ENCODE results near the gene LHX1.
A peak's percentile ranks its signal among the peaks of the same experiment; 100 is the strongest.

The LHX1 gene

DNA sequence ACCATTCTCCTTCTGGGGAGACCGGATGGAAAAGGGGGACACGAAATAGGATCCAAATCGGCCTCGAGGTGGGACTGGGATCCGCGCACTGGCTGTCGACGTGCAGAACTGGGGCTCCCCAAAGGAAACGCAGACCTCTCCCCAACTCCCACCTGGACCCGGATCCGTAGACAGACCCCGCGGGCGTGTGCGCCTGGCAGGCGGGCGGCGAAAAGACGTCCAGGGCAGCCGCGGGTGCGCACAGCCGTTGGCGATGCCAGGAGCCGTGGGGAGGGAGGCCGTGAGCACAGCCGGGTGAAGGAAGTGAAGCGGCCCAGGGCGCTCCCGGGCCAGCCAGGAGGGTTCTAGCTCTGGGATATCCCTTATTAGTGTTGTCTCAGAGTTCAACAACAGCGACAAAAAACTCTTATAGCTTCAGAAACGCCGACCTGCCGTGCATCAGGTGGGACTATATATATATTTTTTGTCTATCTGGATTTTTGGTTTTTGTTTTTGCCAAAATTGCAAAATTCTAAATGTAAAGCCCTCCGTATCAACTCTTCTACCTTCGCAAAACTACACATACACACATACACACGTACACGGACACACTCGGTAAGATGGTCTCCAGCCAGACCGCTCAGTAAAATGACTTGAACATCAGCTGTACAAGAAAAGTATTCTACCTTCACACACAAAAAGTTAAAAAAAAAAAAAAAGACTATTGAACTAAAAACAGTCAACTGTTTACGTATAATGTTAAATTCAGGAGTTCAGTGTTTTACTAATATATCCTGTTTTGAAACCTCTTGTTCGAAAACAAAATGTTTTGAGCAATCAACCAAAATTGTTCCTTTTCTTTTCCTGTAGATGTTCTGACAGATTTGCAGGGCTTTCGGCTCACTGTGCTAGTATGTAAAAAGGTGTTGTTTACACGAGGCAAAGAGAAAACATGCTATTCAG is 6.2 kb downstream of the LHX1 start:
- TF ChIP-seq Cebpa-rat (IDR thresholded peaks at IDR 0.05) = no peak
- 0 out of 22 replicates have a peak, but pooled peaks cover 0 to 5% (median 0%) of the 10 kb centered on the region in 11 experiments for H3K36me3 ChIP-seq
- no peak overlapping the region for H3K27ac ChIP-seq
- H4K20me1 ChIP-seq = peaks cover 2 to 54% (median 32%) of the 10 kb centered on the region in 11 experiments; a peak in 20 of 22 replicates
- H3K9me3 ChIP-seq (replicated peaks in 1 of 11) = peaks cover 22 to 57% (median 39%) of the 10 kb centered on the region in 11 experiments
- H3K9ac ChIP-seq = no peak overlapping the region
- H3K4me2 ChIP-seq = peak overlapping the region in 1 of 11 experiments; percentile 18; a peak in 1 of 22 replicates
- H3K27me3 ChIP-seq = peaks cover 97 to 100% (median 100%) of the 10 kb centered on the region in 11 experiments
- H3K4me1 ChIP-seq = peaks cover 7 to 13% (median 9%) of the 10 kb centered on the region in 10 experiments
- H3K4me3 ChIP-seq = peak overlapping the region in 5 of 10 experiments; percentile 21 to 47 (median 33); a peak in 5 of 20 replicates

DNA sequence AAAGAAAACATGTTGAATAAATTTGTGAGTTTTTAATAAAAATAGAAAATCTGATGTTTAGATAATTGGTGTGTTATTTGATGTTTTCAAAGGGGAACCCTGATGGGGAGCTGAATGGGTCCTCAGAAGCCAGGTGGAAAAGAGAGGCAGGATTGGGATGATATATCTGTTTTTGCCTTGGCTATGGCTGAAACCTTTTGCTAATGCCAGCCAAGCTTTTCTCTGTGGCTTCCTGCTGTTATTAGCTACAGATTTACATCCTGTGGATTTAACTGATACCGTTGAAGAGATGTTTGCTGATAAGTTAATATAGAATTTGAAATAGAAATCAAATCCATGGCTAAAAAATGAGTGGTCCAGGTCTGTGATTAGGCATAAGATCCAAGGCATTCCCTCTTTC is 7.3 kb downstream of the LHX1 start:
- Histone ChIP-seq H3K9ac (no peak overlapping the region), H3K27ac (no peak overlapping the region), H3K4me3 (no peak overlapping the region), H3K27me3 (peaks cover 86 to 90% (median 89%) of the 10 kb centered on the region in 11 experiments), H3K4me2 (no peak overlapping the region), H3K9me3 (replicated peaks in 1 of 11) (peaks cover 22 to 57% (median 38%) of the 10 kb centered on the region in 11 experiments), H3K4me1 (peaks cover 5 to 10% (median 9%) of the 10 kb centered on the region in 10 experiments; a peak in 19 of 20 replicates), H3K36me3 (0 out of 22 replicates have a peak, but pooled peaks cover 0 to 5% (median 0%) of the 10 kb centered on the region in 11 experiments), H4K20me1 (peaks cover 0 to 47% (median 25%) of the 10 kb centered on the region in 11 experiments; a peak in 17 of 22 replicates)
- TF ChIP-seq Cebpa-rat (IDR thresholded peaks at IDR 0.05) = no peak

DNA sequence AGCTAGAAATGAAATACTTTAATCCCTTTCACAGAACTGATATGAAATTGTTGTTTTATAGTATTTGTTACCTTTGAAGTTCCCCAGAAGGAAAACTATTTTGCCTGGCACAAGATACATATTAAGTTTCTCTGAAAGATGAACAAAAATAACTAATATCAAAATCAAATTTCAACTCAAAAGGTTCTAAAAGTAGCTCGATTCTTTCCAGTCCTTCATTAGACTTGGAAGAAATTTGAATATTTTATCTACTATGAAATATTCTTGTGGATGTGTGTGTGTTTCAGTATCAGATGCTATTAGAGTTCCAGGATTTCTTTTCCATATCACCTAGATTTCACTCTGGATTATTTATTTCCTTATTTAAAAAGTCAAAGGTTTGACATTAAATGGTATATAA is 7.9 kb downstream of the LHX1 start:
- Histone ChIP-seq H3K9ac (no peak overlapping the region), H3K9me3 (replicated peaks in 1 of 11) (peaks cover 22 to 57% (median 38%) of the 10 kb centered on the region in 11 experiments), H3K4me3 (no peak overlapping the region), H3K27ac (no peak overlapping the region), H3K4me2 (no peak overlapping the region), H4K20me1 (peaks cover 3 to 49% (median 27%) of the 10 kb centered on the region in 11 experiments; a peak in 19 of 22 replicates), H3K36me3 (peaks cover 0 to 5% (median 2%) of the 10 kb centered on the region in 11 experiments; a peak in 11 of 22 replicates), H3K27me3 (peaks cover 81 to 84% (median 83%) of the 10 kb centered on the region in 11 experiments), H3K4me1 (peaks cover 11 to 16% (median 15%) of the 10 kb centered on the region in 10 experiments)
- no peak for TF ChIP-seq Cebpa-rat (IDR thresholded peaks at IDR 0.05)

DNA sequence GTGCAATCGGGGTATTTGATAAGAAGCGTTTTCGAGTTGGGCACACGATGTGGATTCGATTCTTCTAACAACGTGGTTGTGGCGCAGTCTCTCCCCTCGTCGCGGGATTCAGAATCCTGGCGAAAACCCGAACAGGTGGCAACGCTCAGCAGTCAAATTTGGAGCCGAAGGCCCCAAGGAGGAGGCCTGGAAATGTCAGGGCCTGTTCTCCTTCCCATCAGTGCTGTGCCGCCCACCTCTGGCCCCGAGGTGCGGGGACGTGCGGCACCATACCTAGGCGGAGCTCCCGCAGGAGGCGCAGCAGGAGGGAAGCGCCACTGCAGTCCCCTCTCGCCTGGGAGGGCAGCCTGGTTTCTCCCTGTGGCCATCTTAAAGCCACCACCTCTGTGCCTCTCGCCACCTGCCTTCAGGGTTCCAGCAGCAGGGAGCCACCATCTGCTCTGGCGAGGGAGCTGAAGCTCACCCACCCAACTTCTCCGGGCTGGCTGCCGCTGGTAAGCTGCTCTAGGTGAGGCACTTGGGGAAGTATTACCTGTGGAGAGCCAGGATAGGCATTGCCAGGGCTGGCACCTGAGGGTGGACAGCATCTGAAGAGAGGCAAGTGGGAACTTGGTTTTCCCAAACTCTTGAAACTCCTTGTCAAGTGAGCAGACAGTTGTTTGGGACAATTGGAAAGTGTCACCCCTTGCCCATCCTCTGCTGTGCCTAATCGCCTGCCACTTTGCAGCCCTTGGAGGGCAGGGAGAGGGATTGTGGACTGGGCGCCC is 8.9 kb downstream of the LHX1 start:
- Histone ChIP-seq H3K4me2 (no peak overlapping the region), H4K20me1 (peaks cover 7 to 50% (median 37%) of the 10 kb centered on the region in 11 experiments; a peak in 19 of 22 replicates), H3K9ac (no peak overlapping the region), H3K27ac (no peak overlapping the region), H3K4me1 (peaks cover 21 to 26% (median 25%) of the 10 kb centered on the region in 10 experiments), H3K4me3 (no peak overlapping the region), H3K36me3 (peaks cover 5 to 14% (median 12%) of the 10 kb centered on the region in 11 experiments; a peak in 18 of 22 replicates), H3K27me3 (peaks cover 71 to 74% (median 73%) of the 10 kb centered on the region in 11 experiments), H3K9me3 (replicated peaks in 1 of 11) (peaks cover 22 to 48% (median 30%) of the 10 kb centered on the region in 11 experiments)
- TF ChIP-seq Cebpa-rat (IDR thresholded peaks at IDR 0.05) = no peak

DNA sequence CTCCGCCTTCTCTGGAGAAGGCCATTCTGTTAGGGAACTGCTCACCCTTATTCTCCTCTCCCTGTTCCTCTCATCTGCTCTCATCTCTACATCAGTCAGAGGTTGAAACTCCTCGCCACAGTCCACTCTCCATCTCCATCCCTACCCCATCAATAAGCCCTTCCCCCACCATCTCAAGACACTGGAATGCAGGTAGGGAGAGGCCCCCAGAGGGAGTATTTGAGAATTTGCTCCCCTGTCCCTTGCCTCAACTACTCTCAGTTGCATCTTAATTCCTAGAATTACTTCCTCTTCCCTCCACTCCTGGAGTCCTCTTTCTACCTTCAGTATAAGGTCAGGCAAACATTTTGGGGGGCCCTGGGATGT is 9.4 kb downstream of the LHX1 start:
- peaks cover 24 to 31% (median 27%) of the 10 kb centered on the region in 10 experiments for H3K4me1 ChIP-seq
- peaks cover 8 to 54% (median 39%) of the 10 kb centered on the region in 11 experiments; a peak in 18 of 22 replicates for H4K20me1 ChIP-seq
- H3K4me3 ChIP-seq = no peak overlapping the region
- H3K9me3 ChIP-seq (replicated peaks in 1 of 11) = peaks cover 19 to 42% (median 25%) of the 10 kb centered on the region in 11 experiments
- no peak overlapping the region for H3K27ac ChIP-seq
- no peak overlapping the region for H3K4me2 ChIP-seq
- TF ChIP-seq Cebpa-rat (IDR thresholded peaks at IDR 0.05) = no peak
- no peak overlapping the region for H3K9ac ChIP-seq
- H3K27me3 ChIP-seq = peaks cover 66 to 69% (median 68%) of the 10 kb centered on the region in 11 experiments
- peaks cover 11 to 19% (median 17%) of the 10 kb centered on the region in 11 experiments; a peak in 20 of 22 replicates for H3K36me3 ChIP-seq

DNA sequence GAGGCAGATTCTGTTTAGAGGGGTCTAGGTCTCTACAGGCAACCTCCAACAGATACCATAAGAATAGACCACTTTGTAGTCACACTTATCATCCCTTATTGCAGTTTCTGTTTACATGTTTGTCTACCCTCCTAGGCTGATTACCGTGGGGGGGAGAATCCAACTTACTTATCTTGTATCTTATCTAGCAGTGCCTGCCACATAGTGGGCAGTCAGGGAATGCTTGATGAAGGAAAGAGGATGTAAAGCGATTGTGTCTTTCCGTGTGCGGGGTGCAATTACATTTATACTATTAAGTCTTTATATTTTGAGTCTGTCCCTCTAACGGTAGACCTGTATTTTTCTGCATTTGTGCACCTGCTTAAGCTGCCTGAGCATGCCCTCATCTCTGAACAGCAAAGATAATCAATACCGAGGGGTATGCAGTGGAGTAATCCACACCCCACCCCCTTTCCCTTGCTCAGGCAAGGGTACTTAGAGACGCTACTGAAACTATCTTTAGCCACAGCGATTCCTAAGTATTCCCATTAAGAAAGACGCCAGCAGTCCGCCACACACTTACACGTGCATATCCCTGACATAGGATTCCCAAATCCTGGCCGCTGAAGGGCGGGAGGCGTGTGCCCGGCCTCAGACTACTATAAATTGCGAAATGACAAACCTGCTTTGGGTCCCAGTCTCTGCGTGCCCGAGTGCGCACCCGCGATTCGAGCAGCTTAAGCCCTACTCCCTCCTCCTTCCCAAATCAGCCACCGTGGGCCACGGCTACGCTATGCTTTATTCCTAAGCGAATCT is 10.8 kb downstream of the LHX1 start:
- Histone ChIP-seq H3K27ac (peak overlapping the region in 10 of 11 experiments; percentile 9 to 92 (median 88); a peak in 16 of 22 replicates), H3K4me3 (peak overlapping the region; percentile 67 to 93 (median 85)), H3K9me3 (replicated peaks in 1 of 11) (peaks cover 5 to 28% (median 11%) of the 10 kb centered on the region in 11 experiments), H3K4me1 (peaks cover 28 to 45% (median 39%) of the 10 kb centered on the region in 10 experiments), H3K4me2 (peak overlapping the region; percentile 85 to 97 (median 95)), H3K9ac (peak overlapping the region; percentile 85 to 94 (median 90); a peak in 20 of 22 replicates), H3K27me3 (peaks cover 52 to 55% (median 54%) of the 10 kb centered on the region in 11 experiments), H3K36me3 (peaks cover 25 to 32% (median 31%) of the 10 kb centered on the region in 11 experiments), H4K20me1 (peaks cover 16 to 55% (median 39%) of the 10 kb centered on the region in 11 experiments; a peak in 18 of 22 replicates)
- TF ChIP-seq Cebpa-rat (IDR thresholded peaks at IDR 0.05) = peak in 6 of 11 experiments; percentile 34 to 77 (median 54); a peak in 9 of 22 replicates

DNA sequence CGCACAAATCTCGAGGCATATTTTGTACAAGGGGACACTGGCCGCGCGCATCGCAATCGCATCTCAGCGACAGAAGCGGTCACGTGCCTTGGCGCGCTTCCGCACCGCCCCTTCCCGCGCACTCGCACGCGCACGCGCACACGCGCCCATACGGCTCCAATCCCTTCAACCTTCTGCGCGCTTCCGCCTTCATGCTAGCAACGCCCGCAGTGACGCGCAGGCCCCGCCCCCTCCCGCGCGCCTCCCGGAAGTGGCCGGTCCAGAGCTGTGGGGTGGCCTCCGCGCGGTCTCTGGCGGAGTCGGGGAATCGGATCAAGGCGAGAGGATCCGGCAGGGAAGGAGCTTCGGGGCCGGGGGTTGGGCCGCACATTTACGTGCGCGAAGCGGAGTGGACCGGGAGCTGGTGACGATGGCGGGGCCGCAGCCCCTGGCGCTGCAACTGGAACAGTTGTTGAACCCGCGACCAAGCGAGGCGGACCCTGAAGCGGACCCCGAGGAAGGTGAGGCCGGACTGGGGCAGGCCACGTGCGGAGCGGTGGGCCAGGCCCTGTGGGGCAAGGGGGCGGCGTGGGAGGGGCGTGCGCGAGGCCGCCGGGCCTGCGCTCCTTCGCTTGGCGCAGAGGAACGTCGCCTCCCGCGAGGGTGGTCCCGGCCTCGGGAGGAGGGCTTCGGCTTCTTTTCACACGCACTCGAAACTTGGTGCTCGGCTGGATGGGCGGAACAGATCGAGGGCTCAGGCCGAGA is 11.6 kb downstream of the LHX1 start, which contains the start of gene AATF:
Gene AATF, plus strand, starts transcription at position 238 of the 744 bp plus-strand sequence. Its CDS starts 172 bp downstream, at position 410.
- Histone ChIP-seq H3K27me3 (peaks cover 44 to 47% (median 46%) of the 10 kb centered on the region in 11 experiments), H3K4me3 (peak within 1 kb of the TSS; percentile 67 to 93 (median 85)), H3K9ac (peak within 1 kb of the TSS; percentile 85 to 94 (median 90)), H3K27ac (peak within 1 kb of the TSS; percentile 84 to 93 (median 89)), H3K4me1 (peaks cover 33 to 53% (median 44%) of the 10 kb centered on the region in 10 experiments), H3K4me2 (peak within 1 kb of the TSS; percentile 85 to 97 (median 95)), H3K36me3 (peaks cover 32 to 40% (median 39%) of the 10 kb centered on the region in 11 experiments), H3K9me3 (replicated peaks in 1 of 11) (peaks cover 0 to 22% (median 5%) of the 10 kb centered on the region in 11 experiments; a peak in 7 of 22 replicates), H4K20me1 (peaks cover 16 to 59% (median 45%) of the 10 kb centered on the region in 11 experiments; a peak in 18 of 22 replicates)
- peak in 1 of 11 experiments; percentile 7; a peak in 1 of 22 replicates for TF ChIP-seq Cebpa-rat (IDR thresholded peaks at IDR 0.05)
